Measurements from ENCODE around the gene ZCWPW2.

The ZCWPW2 gene

GRCh38 chr3:28334552-28334951 is 14.0 kb upstream of the ZCWPW2 start:
- ATAC-seq (replicated peaks) = peak; percentile 22
- DNase-seq = no peak
- Mint-ChIP-seq H3K9me3 (no peaks in the 10 kb centered on the region), H3K27me3 (no peaks in the 10 kb centered on the region), H3K4me1 (ENCODE audit: low read depth in 2 of 2) (peaks cover 0 to 6% of the 10 kb centered on the region in 2 donors), H3K4me3 (no peak overlapping the region), H3K27ac (peak overlapping the region in 1 of 2 donors; percentile 49), H3K36me3 (ENCODE audit: insufficient read depth) (peaks cover 13% of the 10 kb centered on the region)

DNA sequence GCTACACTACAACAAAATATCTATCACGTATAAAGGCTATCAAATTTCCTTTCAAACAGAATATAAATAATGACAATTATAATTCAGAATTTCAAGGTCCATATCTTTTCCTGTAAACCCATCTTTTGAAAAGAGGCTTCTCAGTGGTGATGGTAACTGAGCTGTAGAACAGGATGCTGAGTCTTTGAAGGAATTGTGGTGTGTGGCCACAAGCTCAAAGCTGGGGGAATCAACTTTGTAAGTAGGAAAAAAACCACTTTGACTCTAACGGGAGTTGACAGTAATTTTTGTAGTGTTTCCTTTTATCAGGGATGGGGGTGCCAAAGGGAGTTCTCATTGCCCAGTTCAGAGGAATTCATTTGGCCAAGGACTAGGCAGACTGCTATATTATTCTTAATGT is 13.3 kb upstream of the ZCWPW2 start:
- ATAC-seq (replicated peaks) (no peak), DNase-seq (no peak)
- Mint-ChIP-seq H3K27ac (peak overlapping the region in 1 of 2 donors; percentile 49), H3K27me3 (no peaks in the 10 kb centered on the region), H3K9me3 (no peaks in the 10 kb centered on the region), H3K4me1 (ENCODE audit: low read depth in 2 of 2) (peaks cover 0 to 6% of the 10 kb centered on the region in 2 donors), H3K36me3 (ENCODE audit: insufficient read depth) (peaks cover 14% of the 10 kb centered on the region), H3K4me3 (no peak overlapping the region)

- no peaks in the 10 kb centered on the region for H3K9me3 Mint-ChIP-seq
- peaks cover 1 to 12% of the 10 kb centered on the region in 2 donors for H3K4me1 Mint-ChIP-seq (ENCODE audit: low read depth in 2 of 2)
- peak overlapping the region in 1 of 2 donors; percentile 11 for H3K27ac Mint-ChIP-seq
- no peak overlapping the region for H3K4me3 Mint-ChIP-seq
- DNase-seq = no peak
- no peaks in the 10 kb centered on the region for H3K27me3 Mint-ChIP-seq
- peaks cover 14% of the 10 kb centered on the region for H3K36me3 Mint-ChIP-seq (ENCODE audit: insufficient read depth)
- no peak for ATAC-seq (replicated peaks)
Measured at GRCh38 chr3:28337230-28337629, 11.3 kb upstream of the ZCWPW2 start.

- Mint-ChIP-seq H3K9me3 (no peaks in the 10 kb centered on the region), H3K36me3 (ENCODE audit: insufficient read depth) (peaks cover 29% of the 10 kb centered on the region), H3K27ac (peak overlapping the region in 1 of 2 donors; percentile 77), H3K4me3 (peak overlapping the region in 1 of 2 donors; percentile 55), H3K4me1 (ENCODE audit: low read depth in 2 of 2) (peaks cover 32 to 52% of the 10 kb centered on the region in 2 donors), H3K27me3 (no peaks in the 10 kb centered on the region)
- DNase-seq (no peak), ATAC-seq (replicated peaks) (no peak)
Measured at GRCh38 chr3:28343144-28343543, 5.4 kb upstream of the ZCWPW2 start.

DNA sequence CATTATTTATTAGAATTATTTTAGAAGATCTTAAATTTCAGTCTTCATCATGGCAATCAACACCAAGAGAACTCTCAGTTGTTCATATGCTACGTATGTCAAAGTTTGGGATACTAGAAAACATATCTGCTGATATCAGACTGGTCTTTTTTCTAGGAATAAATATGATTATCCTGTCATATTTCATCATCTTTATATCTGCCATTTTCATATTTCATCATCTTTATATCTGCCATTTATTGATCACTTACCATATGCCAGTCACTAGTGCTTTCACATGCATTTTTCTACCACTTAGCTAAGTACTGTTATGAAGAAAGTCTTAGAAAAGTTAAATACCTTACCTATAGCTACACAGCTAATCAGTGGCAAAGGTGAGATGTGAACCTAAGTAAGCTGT is 2.8 kb upstream of the ZCWPW2 start:
- Mint-ChIP-seq H3K4me3 (no peak overlapping the region), H3K27me3 (no peaks in the 10 kb centered on the region), H3K27ac (no peak overlapping the region), H3K36me3 (ENCODE audit: insufficient read depth) (peaks cover 36% of the 10 kb centered on the region), H3K4me1 (ENCODE audit: low read depth in 2 of 2) (peaks cover 35 to 67% of the 10 kb centered on the region in 2 donors), H3K9me3 (no peaks in the 10 kb centered on the region)
- ATAC-seq (replicated peaks) = no peak
- DNase-seq = no peak

- Mint-ChIP-seq H3K27ac (peak overlapping the region; percentile 99), H3K27me3 (no peaks in the 10 kb centered on the region), H3K4me1 (ENCODE audit: low read depth in 2 of 2) (peaks cover 30 to 57% of the 10 kb centered on the region in 2 donors), H3K36me3 (ENCODE audit: insufficient read depth) (peaks cover 33% of the 10 kb centered on the region), H3K4me3 (peak overlapping the region; percentile 92 to 93), H3K9me3 (no peaks in the 10 kb centered on the region)
- no peak for ATAC-seq (replicated peaks)
- peak in 1 of 3 experiments; percentile 8 for DNase-seq
Measured at GRCh38 chr3:28347374-28348264, 902 bp upstream of the ZCWPW2 start.

DNA sequence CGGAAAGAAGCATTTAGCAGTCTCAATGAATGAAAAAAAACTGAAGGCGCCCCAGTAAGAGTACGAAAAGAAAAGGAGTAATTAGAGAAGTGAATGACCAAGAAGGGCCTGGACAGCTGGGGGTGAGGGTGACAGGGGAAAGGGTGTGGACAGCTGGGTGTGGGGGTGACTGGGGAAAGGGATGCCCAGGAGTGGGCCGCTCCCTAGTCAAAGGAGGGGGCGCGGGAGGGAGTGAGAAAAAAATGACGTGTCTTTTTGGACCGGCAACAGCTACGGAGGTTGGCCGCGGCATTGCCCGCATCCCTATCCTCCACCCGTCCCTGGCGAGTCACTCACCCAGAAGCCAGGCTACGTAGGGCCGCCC is 274 bp upstream of the ZCWPW2 start:
- Mint-ChIP-seq H3K36me3 (ENCODE audit: insufficient read depth) (peaks cover 27% of the 10 kb centered on the region), H3K4me1 (ENCODE audit: low read depth in 2 of 2) (peaks cover 26 to 51% of the 10 kb centered on the region in 2 donors), H3K27me3 (no peaks in the 10 kb centered on the region), H3K9me3 (no peaks in the 10 kb centered on the region), H3K4me3 (peak overlapping the region; percentile 92 to 93), H3K27ac (peak overlapping the region; percentile 99)
- ATAC-seq (replicated peaks) (peak; percentile 82), DNase-seq (no peak)

DNA sequence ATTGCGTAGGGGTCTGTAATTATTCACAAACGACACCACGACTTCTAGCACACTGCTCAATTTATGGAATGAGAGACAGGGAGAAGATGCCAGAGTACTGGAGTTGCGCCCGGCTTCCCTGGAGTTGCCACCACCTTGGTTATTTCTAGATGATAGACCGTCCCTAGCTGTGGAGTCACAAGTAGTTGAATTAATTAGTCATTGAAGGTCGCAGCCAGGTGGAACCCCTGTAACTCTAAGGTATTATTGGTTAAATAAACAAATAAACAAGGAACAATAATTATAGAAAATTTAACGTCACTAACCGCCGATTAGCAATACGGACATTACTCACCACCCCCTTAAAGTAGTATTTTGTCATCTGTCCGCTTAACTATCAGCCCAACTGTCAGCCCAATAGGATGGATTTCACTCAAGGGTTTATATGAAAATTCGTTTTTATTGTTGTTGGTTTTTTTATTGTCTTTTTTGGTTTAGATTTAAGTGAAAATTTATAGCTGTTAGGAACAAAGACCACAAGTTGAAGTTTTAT is 1.0 kb downstream of the ZCWPW2 start:
- no peak for ATAC-seq (replicated peaks)
- Mint-ChIP-seq H3K36me3 (ENCODE audit: insufficient read depth) (peaks cover 30% of the 10 kb centered on the region), H3K27ac (peak overlapping the region; percentile 99), H3K27me3 (no peaks in the 10 kb centered on the region), H3K9me3 (no peaks in the 10 kb centered on the region), H3K4me1 (ENCODE audit: low read depth in 2 of 2) (peaks cover 26 to 46% of the 10 kb centered on the region in 2 donors), H3K4me3 (peak overlapping the region; percentile 92 to 93)
- no peak for DNase-seq

GRCh38 chr3:28376424-28376823 is 27.9 kb downstream of the ZCWPW2 start:
- H3K4me3 Mint-ChIP-seq = no peak overlapping the region
- peaks cover 9 to 33% of the 10 kb centered on the region in 2 donors for H3K27me3 Mint-ChIP-seq

DNA sequence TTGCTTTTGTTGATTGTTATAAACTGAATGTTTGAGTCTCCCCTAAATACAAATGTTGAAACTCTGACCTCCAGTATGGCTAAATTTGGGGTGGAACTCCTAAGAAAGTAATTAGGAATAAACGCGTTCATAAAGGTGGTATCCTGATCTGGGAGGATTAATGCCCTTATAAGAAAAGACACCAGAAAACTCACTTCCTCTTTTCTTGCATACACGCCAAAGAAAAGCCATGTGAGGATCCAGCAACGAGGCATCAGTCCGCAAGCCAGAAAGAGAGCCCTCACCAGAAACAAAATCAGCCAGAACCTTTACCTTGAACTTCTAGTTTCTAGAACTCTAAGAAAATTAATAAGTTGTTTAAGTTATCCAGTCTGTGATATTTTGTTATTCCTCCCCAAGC is 37.5 kb downstream of the ZCWPW2 start:
- no peak for DNase-seq
- H3K9me3 Mint-ChIP-seq = no peaks in the 10 kb centered on the region
- H3K27ac Mint-ChIP-seq = no peak overlapping the region
- H3K4me1 Mint-ChIP-seq (ENCODE audit: low read depth in 2 of 2) = no peaks in the 10 kb centered on the region
- no peak for ATAC-seq (replicated peaks)
- H3K27me3 Mint-ChIP-seq = peaks cover 0 to 22% of the 10 kb centered on the region in 2 donors
- H3K4me3 Mint-ChIP-seq = no peak overlapping the region
- H3K36me3 Mint-ChIP-seq (ENCODE audit: insufficient read depth) = no peaks in the 10 kb centered on the region

More at GRCh38 chr3:28376424-28376823, 27.9 kb downstream of the ZCWPW2 start:
- ATAC-seq (replicated peaks) (no peak), DNase-seq (no peak)
- H3K27ac Mint-ChIP-seq = no peak overlapping the region
- H3K9me3 Mint-ChIP-seq = no peaks in the 10 kb centered on the region
- H3K36me3 Mint-ChIP-seq (ENCODE audit: insufficient read depth) = no peaks in the 10 kb centered on the region
- H3K4me1 Mint-ChIP-seq (ENCODE audit: low read depth in 2 of 2) = no peaks in the 10 kb centered on the region

- DNase-seq (no peak), ATAC-seq (replicated peaks) (no peak)
- H3K27me3 Mint-ChIP-seq = peaks cover 7 to 36% of the 10 kb centered on the region in 2 donors
- no peaks in the 10 kb centered on the region for H3K36me3 Mint-ChIP-seq (ENCODE audit: insufficient read depth)
- no peak overlapping the region for H3K27ac Mint-ChIP-seq
- H3K4me3 Mint-ChIP-seq = no peak overlapping the region
- H3K4me1 Mint-ChIP-seq (ENCODE audit: low read depth in 2 of 2) = no peaks in the 10 kb centered on the region
- H3K9me3 Mint-ChIP-seq = peaks cover 0 to 13% of the 10 kb centered on the region in 2 donors
Measured at GRCh38 chr3:28388978-28389377, 40.5 kb downstream of the ZCWPW2 start.

- Mint-ChIP-seq H3K9me3 (peaks cover 2 to 29% of the 10 kb centered on the region in 2 donors), H3K4me3 (no peak overlapping the region), H3K27me3 (peaks cover 0 to 14% of the 10 kb centered on the region in 2 donors)
Measured at GRCh38 chr3:28399206-28399605, 50.7 kb downstream of the ZCWPW2 start.

GRCh38 chr3:28406241-28406640 is 57.7 kb downstream of the ZCWPW2 start:
- no peaks in the 10 kb centered on the region for H3K36me3 Mint-ChIP-seq (ENCODE audit: insufficient read depth)
- no peaks in the 10 kb centered on the region for H3K4me1 Mint-ChIP-seq (ENCODE audit: low read depth in 2 of 2)
- DNase-seq = no peak
- ATAC-seq (replicated peaks) = no peak
- H3K9me3 Mint-ChIP-seq = peaks cover 3 to 10% of the 10 kb centered on the region in 2 donors
- no peaks in the 10 kb centered on the region for H3K27me3 Mint-ChIP-seq
- no peak overlapping the region for H3K4me3 Mint-ChIP-seq
- H3K27ac Mint-ChIP-seq = no peak overlapping the region

More at GRCh38 chr3:28399206-28399605, 50.7 kb downstream of the ZCWPW2 start:
- DNase-seq (no peak), ATAC-seq (replicated peaks) (no peak)
- Mint-ChIP-seq H3K4me1 (ENCODE audit: low read depth in 2 of 2) (no peaks in the 10 kb centered on the region), H3K27ac (no peak overlapping the region), H3K36me3 (ENCODE audit: insufficient read depth) (no peaks in the 10 kb centered on the region)

DNA sequence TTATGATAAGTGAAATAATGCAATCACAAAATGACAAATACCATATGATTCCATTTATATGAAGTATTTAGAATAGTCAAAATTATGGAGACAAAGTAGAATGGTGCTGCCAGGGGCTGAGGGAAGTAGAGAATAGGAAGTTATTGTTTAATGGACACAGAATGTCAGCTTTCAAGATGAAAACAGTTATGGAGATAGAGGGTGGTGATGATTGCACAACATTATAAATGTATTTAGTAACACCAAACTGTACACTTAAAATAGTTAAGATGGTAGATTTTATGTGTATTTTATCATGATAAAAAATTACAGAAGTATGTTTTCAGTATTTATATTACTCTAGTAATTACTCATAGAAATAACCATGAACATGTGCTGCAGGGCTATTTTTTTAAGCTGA is 100.9 kb downstream of the ZCWPW2 start:
- no peak for ATAC-seq (replicated peaks)
- H3K9me3 Mint-ChIP-seq = peaks cover 1% of the 10 kb centered on the region in 2 donors
- no peak overlapping the region for H3K4me3 Mint-ChIP-seq
- no peak for DNase-seq
- no peaks in the 10 kb centered on the region for H3K36me3 Mint-ChIP-seq (ENCODE audit: insufficient read depth)
- H3K27ac Mint-ChIP-seq = no peak overlapping the region
- no peaks in the 10 kb centered on the region for H3K4me1 Mint-ChIP-seq (ENCODE audit: low read depth in 2 of 2)
- H3K27me3 Mint-ChIP-seq = peaks cover 0 to 8% of the 10 kb centered on the region in 2 donors

Measured in effector memory CD8-positive, alpha-beta T cell (primary cell).